Mucosa of rectum (tissue), 2 donors: Measurements from ENCODE around the gene SLC25A51.

Experiments used
- H3K27ac ChIP-seq, 2 donors: one replicate each; pipeline ENCODE4 v1.7.0; 2013; ENCODE audit warnings: inconsistent platforms in 2 of 2, low read depth in 2 of 2, low read length in 2 of 2
- H3K27me3 ChIP-seq, 2 donors: one replicate each; pipeline ENCODE4 v1.7.0; 2013; ENCODE audit warnings: low read length in 2 of 2; ENCODE audit not compliant: control insufficient read depth in 2 of 2, insufficient read depth in 2 of 2
- H3K36me3 ChIP-seq, 2 donors: one replicate each; pipeline ENCODE4 v1.7.0; 2013; ENCODE audit warnings: low read length in 2 of 2; ENCODE audit not compliant: control insufficient read depth in 2 of 2, insufficient read depth in 2 of 2
- H3K4me1 ChIP-seq, 2 donors: one replicate each; pipeline ENCODE4 v1.7.0; 2013; ENCODE audit warnings: low read length in 2 of 2, mild to moderate bottlenecking in 1 of 2; ENCODE audit not compliant: control insufficient read depth in 2 of 2, insufficient read depth in 2 of 2
- H3K4me3 ChIP-seq, 2 donors: one replicate each; pipeline ENCODE4 v1.7.0; 2013; ENCODE audit warnings: low read length in 2 of 2
- H3K9ac ChIP-seq, 2 donors: one replicate each; pipeline ENCODE4 v1.7.0; 2013; ENCODE audit warnings: low read length in 2 of 2, low read depth in 1 of 2, mild to moderate bottlenecking in 1 of 2
- H3K9me3 ChIP-seq, 2 donors: one replicate each; pipeline ENCODE4 v1.7.0; 2013; ENCODE audit warnings: low read length in 2 of 2; ENCODE audit not compliant: control insufficient read depth in 2 of 2
- donor health status: healthy.
- donor health status: Normal muscosa, but diverticular disease.

Gene SLC25A51

GRCh38 chr9:37925786-37926736, 22.1 kb upstream of the SLC25A51 start:
- H3K9ac ChIP-seq: no peak overlapping the region
- H3K27ac ChIP-seq: no peak overlapping the region
- no peaks in the 10 kb centered on the region for H3K4me1 ChIP-seq
- no peaks in the 10 kb centered on the region for H3K27me3 ChIP-seq
- H3K9me3 ChIP-seq: no peaks in the 10 kb centered on the region
- H3K4me3 ChIP-seq: no peak overlapping the region
- H3K36me3 ChIP-seq: peaks cover 0 to 2% of the 10 kb centered on the region in 2 donors

DNA sequence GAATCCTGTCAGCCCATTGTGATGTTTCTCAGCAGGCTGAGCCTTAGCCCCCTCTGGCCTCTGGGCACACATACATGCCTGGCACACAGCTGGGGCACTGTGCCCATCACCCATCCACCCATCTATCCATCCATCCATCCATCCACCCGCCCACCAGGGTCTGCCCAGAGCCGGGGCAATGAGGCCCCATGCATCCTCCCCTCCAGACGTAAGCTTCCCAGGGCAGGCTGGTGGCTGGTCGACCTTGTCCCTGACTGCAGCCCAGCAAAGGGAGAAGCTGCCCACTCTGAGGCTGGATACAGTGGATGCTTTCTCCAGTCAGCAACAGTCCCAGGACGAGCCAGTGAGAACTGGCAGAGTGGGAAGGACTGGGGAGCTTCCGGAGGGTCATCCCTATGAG, 21.1 kb upstream of the SLC25A51 start:
- no peaks in the 10 kb centered on the region for H3K9me3 ChIP-seq
- H3K4me3 ChIP-seq: no peak overlapping the region
- no peaks in the 10 kb centered on the region for H3K27me3 ChIP-seq
- H3K4me1 ChIP-seq: no peaks in the 10 kb centered on the region
- H3K27ac ChIP-seq: no peak overlapping the region
- peaks cover 0 to 2% of the 10 kb centered on the region in 2 donors for H3K36me3 ChIP-seq
- H3K9ac ChIP-seq: no peak overlapping the region

GRCh38 chr9:37924538-37924937, 20.6 kb upstream of the SLC25A51 start:
- Histone ChIP-seq H3K9ac (no peak overlapping the region), H3K27me3 (no peaks in the 10 kb centered on the region), H3K9me3 (no peaks in the 10 kb centered on the region), H3K4me1 (no peaks in the 10 kb centered on the region), H3K36me3 (peaks cover 2 to 3% of the 10 kb centered on the region in 2 donors), H3K4me3 (no peak overlapping the region), H3K27ac (no peak overlapping the region)

- Histone ChIP-seq H3K4me1 (no peaks in the 10 kb centered on the region), H3K27ac (no peak overlapping the region), H3K27me3 (no peaks in the 10 kb centered on the region), H3K9ac (no peak overlapping the region), H3K36me3 (peaks cover 1 to 5% of the 10 kb centered on the region in 2 donors), H3K9me3 (no peaks in the 10 kb centered on the region), H3K4me3 (no peak overlapping the region)
Observed at GRCh38 chr9:37923796-37924427, 20.0 kb upstream of the SLC25A51 start.

DNA sequence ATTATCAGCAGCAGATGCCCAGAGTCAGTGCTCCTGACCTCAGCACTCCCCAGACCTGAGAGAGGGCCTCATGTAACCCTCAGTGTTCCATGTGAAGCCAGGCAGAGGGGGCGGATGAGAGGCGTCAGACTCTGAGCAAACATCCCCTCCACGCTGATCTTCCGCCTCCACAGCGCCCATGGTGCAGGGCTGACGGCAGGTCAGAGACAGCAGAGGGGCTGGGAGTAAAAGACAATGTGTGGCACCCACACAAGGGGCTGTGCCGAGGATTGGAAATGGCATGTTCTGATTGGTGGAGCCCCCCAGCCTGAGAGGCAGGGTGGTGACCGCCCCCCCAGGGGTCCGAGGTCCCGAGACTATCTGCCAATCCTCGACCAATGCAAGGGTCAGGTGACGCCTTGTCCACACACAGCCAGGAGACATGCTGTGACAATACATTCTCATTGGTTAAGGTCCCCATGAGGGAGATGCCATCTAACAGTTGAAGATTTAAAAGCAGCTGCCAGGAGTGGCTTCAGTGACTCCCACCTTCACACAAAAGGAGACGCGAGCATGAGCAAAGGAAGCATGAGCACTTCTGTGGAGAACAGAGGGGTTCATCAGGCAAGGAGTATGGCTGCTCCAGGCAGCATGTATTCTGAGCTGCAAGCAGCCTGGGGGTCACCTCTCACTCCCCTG, 19.3 kb upstream of the SLC25A51 start:
- Histone ChIP-seq H3K27ac (no peak overlapping the region), H3K4me1 (no peaks in the 10 kb centered on the region)

GRCh38 chr9:37922363-37923117, 18.6 kb upstream of the SLC25A51 start:
- no peaks in the 10 kb centered on the region for H3K4me1 ChIP-seq
- H3K9ac ChIP-seq: no peak overlapping the region
- H3K4me3 ChIP-seq: no peak overlapping the region
- H3K36me3 ChIP-seq: peaks cover 4 to 13% of the 10 kb centered on the region in 2 donors
- no peak overlapping the region for H3K27ac ChIP-seq
- H3K27me3 ChIP-seq: no peaks in the 10 kb centered on the region
- no peaks in the 10 kb centered on the region for H3K9me3 ChIP-seq

More for the DNA sequence above, 19.3 kb upstream of the SLC25A51 start:
- Histone ChIP-seq H3K27me3 (no peaks in the 10 kb centered on the region), H3K4me3 (no peak overlapping the region), H3K36me3 (peaks cover 0 to 9% of the 10 kb centered on the region in 2 donors), H3K9ac (no peak overlapping the region), H3K9me3 (no peaks in the 10 kb centered on the region)

- no peak overlapping the region for H3K27ac ChIP-seq
- H3K4me3 ChIP-seq: no peak overlapping the region
- H3K4me1 ChIP-seq: no peaks in the 10 kb centered on the region
- H3K36me3 ChIP-seq: peaks cover 6 to 14% of the 10 kb centered on the region in 2 donors
- no peak overlapping the region for H3K9ac ChIP-seq
- H3K27me3 ChIP-seq: no peaks in the 10 kb centered on the region
- no peaks in the 10 kb centered on the region for H3K9me3 ChIP-seq
Observed at GRCh38 chr9:37921546-37922300, 17.8 kb upstream of the SLC25A51 start.

GRCh38 chr9:37921168-37921510, 17.2 kb upstream of the SLC25A51 start:
- Histone ChIP-seq H3K9ac (no peak overlapping the region), H3K4me1 (no peaks in the 10 kb centered on the region), H3K4me3 (no peak overlapping the region), H3K27me3 (no peaks in the 10 kb centered on the region), H3K36me3 (peaks cover 6 to 14% of the 10 kb centered on the region in 2 donors), H3K27ac (no peak overlapping the region), H3K9me3 (no peaks in the 10 kb centered on the region)

DNA sequence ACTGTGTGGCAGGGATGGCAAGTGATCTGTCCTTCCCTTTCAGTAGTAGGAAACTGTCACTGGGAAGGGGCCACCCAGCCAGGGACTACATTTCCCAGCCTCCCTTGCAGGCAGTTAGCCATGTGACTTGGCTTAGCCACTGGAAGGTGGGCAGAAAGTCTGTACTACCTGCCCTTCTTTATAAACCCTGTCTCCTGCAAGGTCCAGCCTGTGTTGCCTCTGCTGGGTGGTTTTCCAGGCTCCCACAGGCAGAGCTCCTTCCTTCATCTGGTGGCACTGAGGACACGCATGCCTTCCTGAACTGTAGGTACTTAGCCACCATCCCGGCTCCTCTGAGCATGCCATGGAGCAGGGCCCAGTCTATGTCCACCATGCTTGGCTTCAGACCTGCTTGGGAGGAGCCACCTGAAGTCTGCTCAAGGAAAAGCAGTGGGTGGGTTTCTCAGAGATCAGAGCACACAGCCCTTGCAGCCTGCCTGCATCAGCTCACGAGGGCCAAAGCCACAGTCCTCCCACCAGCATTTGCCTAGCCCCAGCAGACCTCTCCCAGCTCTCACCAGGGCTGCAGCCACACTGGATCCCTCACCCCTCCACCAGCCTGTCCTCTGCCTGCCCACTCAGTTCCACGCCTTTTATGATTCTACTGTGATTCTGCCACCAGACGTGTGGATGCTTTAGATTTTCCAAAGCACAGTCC, 16.7 kb upstream of the SLC25A51 start:
- H3K4me1 ChIP-seq: no peaks in the 10 kb centered on the region

More for the DNA sequence above, 16.7 kb upstream of the SLC25A51 start:
- H3K36me3 ChIP-seq: peaks cover 6 to 14% of the 10 kb centered on the region in 2 donors
- H3K4me3 ChIP-seq: no peak overlapping the region
- H3K27me3 ChIP-seq: no peaks in the 10 kb centered on the region
- H3K9me3 ChIP-seq: no peaks in the 10 kb centered on the region
- H3K9ac ChIP-seq: no peak overlapping the region
- H3K27ac ChIP-seq: no peak overlapping the region
